ENCODE data around the gene STAT1. TPM values are rescaled to one million over a fixed set of nuclear protein-coding genes. Genes with fewer than 3 reads are reported as not detected.

Gene STAT1
- polyA plus RNA-seq, 1 donor from 2014 or later: 4.9 TPM

- no peaks in the 10 kb centered on the region for H4K20me1 ChIP-seq (ENCODE audit: insufficient read depth)
- H3K27me3 ChIP-seq (ENCODE audit: insufficient read depth, low read depth, low read length): no peaks in the 10 kb centered on the region
- H3K4me2 ChIP-seq (ENCODE audit: low read length): no peak overlapping the region
- no peaks in the 10 kb centered on the region for H3K79me2 ChIP-seq (replicated peaks; ENCODE audit: insufficient read depth, low read length)
- no peaks in the 10 kb centered on the region for H3K9me2 ChIP-seq (ENCODE audit: insufficient read depth, low read length)
- no peak overlapping the region for H3K4me3 ChIP-seq (ENCODE audit: low read length)
- TF ChIP-seq TAF1 (IDR thresholded peaks at IDR 0.05; ENCODE audit: low read depth) (no peak), EP300 (conservative IDR thresholded peaks at IDR 0.05; ENCODE audit: poor library complexity, severe bottlenecking) (no peak), CTCF (IDR thresholded peaks at IDR 0.05; ENCODE audit: poor library complexity, severe bottlenecking) (no peak), RAD21 (conservative IDR thresholded peaks at IDR 0.05) (no peak), POLR2AphosphoS5 (IDR thresholded peaks at IDR 0.05) (no peak)
- H3K9ac ChIP-seq (ENCODE audit: low read length): no peak overlapping the region
- H3K36me3 ChIP-seq (ENCODE audit: insufficient read depth, low read length): peaks cover 4% of the 10 kb centered on the region
- H3K27ac ChIP-seq (ENCODE audit: low read length): no peak overlapping the region
- H2AFZ ChIP-seq (ENCODE audit: low read depth, low read length): no peak overlapping the region
- H3F3A ChIP-seq (ENCODE audit: insufficient read depth, low read length, poor library complexity, severe bottlenecking): no peaks in the 10 kb centered on the region
- H3K9me3 ChIP-seq (ENCODE audit: low read length): no peaks in the 10 kb centered on the region
Measured at GRCh38 chr2:190977505-190977904, 36.5 kb downstream of the STAT1 start.

- Histone ChIP-seq H3K27ac (ENCODE audit: low read length) (no peak overlapping the region), H3K9me2 (ENCODE audit: insufficient read depth, low read length) (no peaks in the 10 kb centered on the region), H3K4me3 (ENCODE audit: low read length) (no peak overlapping the region), H3K4me2 (ENCODE audit: low read length) (no peak overlapping the region), H3K36me3 (ENCODE audit: insufficient read depth, low read length) (peaks cover 4% of the 10 kb centered on the region), H4K20me1 (ENCODE audit: insufficient read depth) (no peaks in the 10 kb centered on the region), H3K9me3 (ENCODE audit: low read length) (no peaks in the 10 kb centered on the region), H3K79me2 (replicated peaks; ENCODE audit: insufficient read depth, low read length) (no peaks in the 10 kb centered on the region), H3K9ac (ENCODE audit: low read length) (no peak overlapping the region), H3K27me3 (ENCODE audit: insufficient read depth, low read depth, low read length) (no peaks in the 10 kb centered on the region), H3F3A (ENCODE audit: insufficient read depth, low read length, poor library complexity, severe bottlenecking) (no peaks in the 10 kb centered on the region), H2AFZ (ENCODE audit: low read depth, low read length) (no peak overlapping the region)
- TF ChIP-seq CTCF (IDR thresholded peaks at IDR 0.05; ENCODE audit: poor library complexity, severe bottlenecking) (no peak), EP300 (conservative IDR thresholded peaks at IDR 0.05; ENCODE audit: poor library complexity, severe bottlenecking) (no peak), EZH2 (IDR thresholded peaks at IDR 0.05; ENCODE audit: borderline replicate concordance, insufficient read depth, low read length, poor library complexity, severe bottlenecking) (no peak), SMC3 (conservative IDR thresholded peaks at IDR 0.05; ENCODE audit: poor library complexity) (no peak), POLR2AphosphoS5 (IDR thresholded peaks at IDR 0.05) (no peak), RAD21 (conservative IDR thresholded peaks at IDR 0.05) (no peak), TAF1 (IDR thresholded peaks at IDR 0.05; ENCODE audit: low read depth) (no peak), MXI1 (conservative IDR thresholded peaks at IDR 0.05; ENCODE audit: poor library complexity, severe bottlenecking) (no peak), REST (IDR thresholded peaks at IDR 0.05; ENCODE audit: borderline replicate concordance) (no peak)
Measured at GRCh38 chr2:190976521-190976920, 37.5 kb downstream of the STAT1 start.

Measured in neural cell (in vitro differentiated cells).